MM.1S (cell line): ENCODE data around the gene GAS2L2.
"Not testable (repeated sequence)": the region's sequence is repeated elsewhere in the genome, so short reads cannot be mapped to it uniquely, and the experiment has no call there.

Experiments used
- DNase-seq: peaks from one replicate; pipeline ENCODE4 v3.0.0-alpha.2; 2015
- H2AFZ ChIP-seq: fragments of 300-600 bp; sonication (generic); 2 replicates; pipeline ENCODE4 v1.6.0; 2016; ENCODE audit warnings: antibody characterized with exemption, low read length
- H3F3A ChIP-seq: fragments of 300-600 bp; sonication (generic); 2 replicates; pipeline ENCODE4 v1.6.1; 2016; ENCODE audit warnings: mild to moderate bottlenecking, antibody characterized with exemption, low read length, moderate library complexity, mixed read lengths; ENCODE audit not compliant: insufficient read depth
- H3K27ac ChIP-seq: fragments of 300-600 bp; sonication (generic); 2 replicates; pipeline ENCODE4 v1.5.1; 2016; ENCODE audit warnings: mild to moderate bottlenecking, low read length
- H3K27me3 ChIP-seq: fragments of 300-600 bp; sonication (generic); replicated peaks from 2 replicates; pipeline ENCODE4 v1.6.0; 2016; ENCODE audit warnings: low read length; ENCODE audit not compliant: insufficient read depth
- H3K36me3 ChIP-seq: fragments of 300-600 bp; sonication (generic); replicated peaks from 2 replicates; pipeline ENCODE4 v1.6.1; 2016; ENCODE audit warnings: mild to moderate bottlenecking, low read length, mixed read lengths; ENCODE audit not compliant: insufficient read depth
- H3K4me1 ChIP-seq: fragments of 300-600 bp; sonication (generic); 2 replicates; pipeline ENCODE4 v1.6.1; 2016; ENCODE audit warnings: low read length, mixed read lengths
- H3K4me2 ChIP-seq: fragments of 300-600 bp; sonication (generic); 2 replicates; pipeline ENCODE4 v1.6.0; 2016; ENCODE audit warnings: low read depth, low read length
- H3K4me3 ChIP-seq: fragments of 300-600 bp; sonication (generic); 2 replicates; pipeline ENCODE4 v1.5.1; 2016; ENCODE audit warnings: low read length, mixed read lengths
- H3K79me2 ChIP-seq: fragments of 300-600 bp; sonication (generic); 2 replicates; pipeline ENCODE4 v1.6.1; 2016; ENCODE audit warnings: mixed run types, low read length, mixed read lengths
- H3K9ac ChIP-seq: fragments of 300-600 bp; sonication (generic); 2 replicates; pipeline ENCODE4 v1.6.1; 2016; ENCODE audit warnings: low read length, mixed read lengths
- H3K9me2 ChIP-seq: fragments of 300-600 bp; sonication (generic); replicated peaks from 2 replicates; pipeline ENCODE4 v1.6.1; 2016; ENCODE audit warnings: mild to moderate bottlenecking, low read length, mixed read lengths; ENCODE audit not compliant: insufficient read depth
- H3K9me3 ChIP-seq: fragments of 300-600 bp; sonication (generic); replicated peaks from 2 replicates; pipeline ENCODE4 v1.6.1; 2016; ENCODE audit warnings: mild to moderate bottlenecking, low read length, mixed read lengths; ENCODE audit not compliant: insufficient read depth
- H4K20me1 ChIP-seq: fragments of 300-600 bp; sonication (generic); 2 replicates; pipeline ENCODE4 v1.6.1; 2016; ENCODE audit warnings: mild to moderate bottlenecking, low read length, moderate library complexity, mixed read lengths; ENCODE audit not compliant: insufficient read depth
- EZH2 ChIP-seq: fragments of 300-600 bp; sonication (generic); optimal IDR thresholded peaks from 2 replicates; pipeline ENCODE3; 2017; ENCODE audit warnings: low read depth, mild to moderate bottlenecking, antibody characterized with exemption, low read length, mixed read lengths
- EZH2phosphoT487 ChIP-seq: fragments of 300-600 bp; sonication (generic); IDR thresholded peaks from 2 replicates; pipeline ENCODE4 v1.6.1; 2018; ENCODE audit warnings: antibody characterized with exemption, low read length
- TF ChIP-seq, protein P1 (sequence below): fragments of 300-600 bp; sonication (generic); IDR thresholded peaks from 2 replicates; pipeline ENCODE4 v1.5.1; 2016; ENCODE audit warnings: antibody characterized with exemption, low read length, mixed read lengths

GAS2L2 gene

DNA sequence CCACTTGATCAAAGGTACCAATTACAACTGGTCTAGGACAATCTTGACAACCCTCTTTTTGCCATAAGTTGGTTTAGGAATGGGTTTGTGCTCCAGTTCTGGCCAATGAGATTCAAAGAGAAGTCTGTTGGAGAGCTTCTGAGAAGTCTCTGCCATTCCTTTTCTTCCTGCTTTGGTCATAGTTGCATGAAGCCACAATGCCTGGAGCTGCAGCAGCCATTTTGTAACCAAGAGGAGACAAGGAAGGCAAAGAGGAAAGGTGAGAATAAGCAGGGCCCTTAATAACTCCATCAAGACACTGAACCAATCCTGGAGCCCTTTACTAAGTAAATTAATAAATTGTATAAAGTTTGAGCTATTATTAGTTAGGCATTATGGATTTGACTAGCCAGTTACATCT is 4.2 kb upstream of the GAS2L2 start:
- Histone ChIP-seq H3K4me3 (no peak overlapping the region), H3K79me2 (no peaks in the 10 kb centered on the region), H3K4me1 (no peaks in the 10 kb centered on the region), H3K9me2 (no peaks in the 10 kb centered on the region), H3K27ac (no peak overlapping the region), H3K9me3 (no peaks in the 10 kb centered on the region), H3K4me2 (no peak overlapping the region), H2AFZ (no peak overlapping the region), H4K20me1 (no peaks in the 10 kb centered on the region), H3K36me3 (no peaks in the 10 kb centered on the region), H3F3A (no peaks in the 10 kb centered on the region), H3K9ac (no peak overlapping the region), H3K27me3 (no peaks in the 10 kb centered on the region)
- TF ChIP-seq EZH2phosphoT487 (no peak), EZH2 (no peak)
- TF ChIP-seq, protein P1, sequence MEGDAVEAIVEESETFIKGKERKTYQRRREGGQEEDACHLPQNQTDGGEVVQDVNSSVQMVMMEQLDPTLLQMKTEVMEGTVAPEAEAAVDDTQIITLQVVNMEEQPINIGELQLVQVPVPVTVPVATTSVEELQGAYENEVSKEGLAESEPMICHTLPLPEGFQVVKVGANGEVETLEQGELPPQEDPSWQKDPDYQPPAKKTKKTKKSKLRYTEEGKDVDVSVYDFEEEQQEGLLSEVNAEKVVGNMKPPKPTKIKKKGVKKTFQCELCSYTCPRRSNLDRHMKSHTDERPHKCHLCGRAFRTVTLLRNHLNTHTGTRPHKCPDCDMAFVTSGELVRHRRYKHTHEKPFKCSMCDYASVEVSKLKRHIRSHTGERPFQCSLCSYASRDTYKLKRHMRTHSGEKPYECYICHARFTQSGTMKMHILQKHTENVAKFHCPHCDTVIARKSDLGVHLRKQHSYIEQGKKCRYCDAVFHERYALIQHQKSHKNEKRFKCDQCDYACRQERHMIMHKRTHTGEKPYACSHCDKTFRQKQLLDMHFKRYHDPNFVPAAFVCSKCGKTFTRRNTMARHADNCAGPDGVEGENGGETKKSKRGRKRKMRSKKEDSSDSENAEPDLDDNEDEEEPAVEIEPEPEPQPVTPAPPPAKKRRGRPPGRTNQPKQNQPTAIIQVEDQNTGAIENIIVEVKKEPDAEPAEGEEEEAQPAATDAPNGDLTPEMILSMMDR = no peak
- DNase-seq = no peak

DNA sequence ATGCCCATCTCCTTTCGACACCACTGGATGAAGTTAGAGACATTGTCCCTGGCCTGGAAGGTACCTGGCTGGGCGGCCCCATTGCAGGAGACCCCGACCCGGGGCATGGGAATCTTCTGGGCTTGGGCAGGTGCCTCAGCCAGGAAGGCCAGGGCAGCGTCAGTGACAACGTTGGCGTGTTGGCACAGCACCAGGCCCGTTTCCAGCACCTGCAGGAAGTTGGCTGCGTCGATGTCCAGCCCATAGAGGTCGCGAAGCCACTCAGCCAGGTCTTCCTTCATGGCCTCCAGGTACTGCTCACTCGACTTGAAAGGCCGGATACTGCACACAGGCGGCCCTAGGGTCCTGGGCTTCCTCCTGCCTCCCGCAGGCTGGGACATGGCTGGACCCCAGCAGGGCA is 568 bp downstream of the GAS2L2 start:
- H3K27me3 ChIP-seq = peaks cover 32% of the 10 kb centered on the region
- H3K9me2 ChIP-seq = no peaks in the 10 kb centered on the region
- H3K36me3 ChIP-seq = no peaks in the 10 kb centered on the region
- H3K9ac ChIP-seq = no peak overlapping the region
- no peaks in the 10 kb centered on the region for H3K4me1 ChIP-seq
- no peak overlapping the region for H3K4me3 ChIP-seq
- no peaks in the 10 kb centered on the region for H3K79me2 ChIP-seq
- no peaks in the 10 kb centered on the region for H3F3A ChIP-seq
- DNase-seq = no peak
- TF ChIP-seq EZH2phosphoT487 (no peak), EZH2 (no peak)
- TF ChIP-seq, protein P1 = no peak
- no peaks in the 10 kb centered on the region for H4K20me1 ChIP-seq
- no peak overlapping the region for H2AFZ ChIP-seq
- H3K4me2 ChIP-seq = no peak overlapping the region
- no peaks in the 10 kb centered on the region for H3K9me3 ChIP-seq
- no peak overlapping the region for H3K27ac ChIP-seq

DNA sequence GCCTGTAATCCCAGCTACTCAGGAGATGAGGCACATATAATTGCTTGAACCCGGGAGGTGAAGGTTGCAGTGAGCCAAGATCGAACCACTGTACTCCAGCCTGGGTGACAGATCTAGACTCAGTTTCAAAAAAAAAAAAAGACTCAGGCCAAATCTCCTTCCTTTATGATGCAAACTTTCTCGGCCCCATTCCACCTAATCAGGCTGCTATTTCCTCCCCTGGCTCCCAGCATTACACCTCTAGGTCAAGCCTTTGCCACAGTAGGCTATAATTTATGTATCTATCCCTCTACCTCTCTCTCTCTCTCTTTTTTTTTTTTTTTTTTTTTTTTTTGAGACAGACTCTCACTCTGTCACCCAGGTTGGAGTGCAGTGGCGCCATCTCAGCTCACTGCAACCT is 1.5 kb downstream of the GAS2L2 start:
- not testable (repeated sequence) for H4K20me1 ChIP-seq, H3F3A ChIP-seq, H3K9me2 ChIP-seq, H2AFZ ChIP-seq, H3K9me3 ChIP-seq, H3K4me2 ChIP-seq, H3K9ac ChIP-seq, DNase-seq, H3K36me3 ChIP-seq, H3K27ac ChIP-seq, H3K4me1 ChIP-seq, H3K79me2 ChIP-seq, H3K4me3 ChIP-seq
- peaks cover 33% of the 10 kb centered on the region for H3K27me3 ChIP-seq

DNA sequence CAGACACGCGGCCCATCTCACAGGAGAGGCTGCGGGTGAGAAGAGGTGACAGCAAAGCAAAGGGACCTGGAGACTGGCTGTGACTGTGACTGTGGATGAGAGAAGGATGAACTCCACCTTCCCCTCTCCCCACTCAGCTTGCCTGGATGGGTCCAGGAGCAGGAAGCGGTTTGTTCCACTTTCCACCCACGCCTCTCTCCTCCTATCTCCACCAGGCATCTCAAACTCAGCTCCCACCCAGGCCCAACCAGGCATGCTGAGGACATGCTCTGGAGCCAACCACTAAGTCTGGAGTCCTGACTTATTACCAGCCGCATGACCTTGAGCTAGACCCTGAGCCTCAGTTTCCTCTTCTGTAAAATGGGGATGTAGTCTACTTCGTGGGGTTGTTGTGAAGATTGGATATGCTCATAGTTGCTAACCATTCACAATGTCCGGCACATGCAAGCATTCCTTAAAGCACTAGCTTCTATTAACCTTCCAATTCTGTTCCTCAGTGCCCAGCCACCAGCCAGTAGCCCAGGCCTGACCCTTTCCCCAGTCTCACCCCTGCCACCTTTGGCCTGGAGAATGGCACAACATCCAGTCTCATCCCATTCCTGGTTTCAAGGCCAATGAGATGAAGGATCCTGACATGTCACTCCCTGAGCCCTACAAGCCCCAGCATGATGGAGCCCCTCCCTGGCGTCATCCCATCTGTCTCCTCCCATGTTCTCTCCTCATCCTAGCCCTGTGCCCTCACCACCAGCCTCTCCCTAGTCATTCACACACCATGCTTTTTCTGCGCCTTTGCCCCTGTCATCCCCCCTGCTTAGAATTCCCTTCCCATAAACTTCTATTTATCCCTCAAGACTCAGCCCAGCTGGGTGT is 2.3 kb downstream of the GAS2L2 start:
- no peaks in the 10 kb centered on the region for H3F3A ChIP-seq
- H3K4me2 ChIP-seq = no peak overlapping the region
- no peaks in the 10 kb centered on the region for H4K20me1 ChIP-seq
- H3K27me3 ChIP-seq = peaks cover 35% of the 10 kb centered on the region
- H3K4me3 ChIP-seq = no peak overlapping the region
- no peaks in the 10 kb centered on the region for H3K79me2 ChIP-seq
- H3K9me2 ChIP-seq = no peaks in the 10 kb centered on the region
- H3K36me3 ChIP-seq = no peaks in the 10 kb centered on the region
- no peaks in the 10 kb centered on the region for H3K4me1 ChIP-seq
- no peak for TF ChIP-seq EZH2phosphoT487
- H2AFZ ChIP-seq = no peak overlapping the region
- H3K9me3 ChIP-seq = no peaks in the 10 kb centered on the region
- no peak for DNase-seq
- no peak overlapping the region for H3K27ac ChIP-seq
- H3K9ac ChIP-seq = no peak overlapping the region
